IMR-90 (cell line): Measurements from ENCODE around the gene PTGS1. TPM values are rescaled to one million over a fixed set of nuclear protein-coding genes. Genes with fewer than 3 reads are reported as not detected.

ENCODE experiments used
- ATAC-seq: fragments of 200-7000 bp; cut with Tn5 transposase; 2 replicates; pipeline ENCODE4 v1.9.1; 2020; ENCODE audit warnings: low read depth, mild to moderate bottlenecking, moderate library complexity
- BruUV-seq: library from RNA; stranded (reverse); fragments of 400-500 nt; replicated peaks from 2 replicates; lab custom pipeline; 2021; lab: Mats Ljungman, UMichigan
- CTCF ChIA-PET: fragments of 300-600 bp; formaldehyde crosslinking; extraction: SDS; loops from one replicate; lab custom pipeline; 2021; ENCODE audit warnings: antibody characterized with exemption; lab: Yijun Ruan, JAX
- POLR2A ChIA-PET: fragments of 300-600 bp; sonication (Branson Sonifier 250); formaldehyde crosslinking; loops from one replicate; lab custom pipeline; 2022; ENCODE audit warnings: antibody characterized with exemption; ENCODE audit not compliant: unreplicated experiment; lab: Charles Lee
- DNase-seq: peaks from one replicate; pipeline ENCODE4 v3.0.0; 2013
- H2AFZ ChIP-seq: replicated peaks from 2 replicates; pipeline ENCODE3; 2013; ENCODE audit warnings: low read length, mild to moderate bottlenecking; ENCODE audit not compliant: poor library complexity
- H2AK5ac ChIP-seq: 2 replicates; pipeline ENCODE4 v1.6.1; 2013; ENCODE audit warnings: low read depth, low read length, inconsistent platforms
- H2AK9ac ChIP-seq: replicated peaks from 2 replicates; pipeline ENCODE3; 2013; ENCODE audit warnings: mild to moderate bottlenecking, low read depth, low read length, moderate library complexity; ENCODE audit not compliant: poor library complexity
- H2BK120ac ChIP-seq: 2 replicates; pipeline ENCODE4 v1.6.1; 2013; ENCODE audit warnings: low read depth, low read length, inconsistent platforms
- H2BK15ac ChIP-seq: 3 replicates; pipeline ENCODE4 v1.6.1; 2013; ENCODE audit warnings: low read depth, low read length, inconsistent platforms
- H2BK20ac ChIP-seq: 2 replicates; pipeline ENCODE4 v1.6.1; 2013; ENCODE audit warnings: low read depth, mild to moderate bottlenecking, inconsistent platforms, low read length, moderate library complexity
- H2BK5ac ChIP-seq: 2 replicates; pipeline ENCODE4 v1.6.1; 2013; ENCODE audit warnings: mild to moderate bottlenecking, low read depth, low read length, inconsistent platforms; ENCODE audit not compliant: poor library complexity, severe bottlenecking
- H3K14ac ChIP-seq: replicated peaks from 2 replicates; pipeline ENCODE4 v1.6.1; 2013; ENCODE audit warnings: low read depth, low read length, inconsistent platforms
- H3K18ac ChIP-seq: 2 replicates; pipeline ENCODE4 v1.6.1; 2013; ENCODE audit warnings: low read depth, low read length, control low read depth
- H3K23ac ChIP-seq: 2 replicates; pipeline ENCODE4 v1.6.1; 2013; ENCODE audit warnings: low read depth, low read length, inconsistent platforms
- H3K27ac ChIP-seq: 2 replicates; pipeline ENCODE4 v1.5.1; 2013; ENCODE audit warnings: mild to moderate bottlenecking, control low read depth, low read length; ENCODE audit not compliant: insufficient read depth
- H3K27me3 ChIP-seq: 2 replicates; pipeline ENCODE4 v1.6.1; 2013; ENCODE audit warnings: low read length; ENCODE audit not compliant: control insufficient read depth, insufficient read depth
- H3K36me3 ChIP-seq: 2 replicates; pipeline ENCODE4 v1.6.1; 2013; ENCODE audit warnings: low read length, mixed read lengths; ENCODE audit not compliant: control insufficient read depth, insufficient read depth
- H3K4ac ChIP-seq: 2 replicates; pipeline ENCODE4 v1.6.1; 2013; ENCODE audit warnings: low read depth, low read length, inconsistent platforms
- H3K4me1 ChIP-seq: 2 replicates; pipeline ENCODE4 v1.6.1; 2013; ENCODE audit warnings: low read length, mixed read lengths; ENCODE audit not compliant: control insufficient read depth, insufficient read depth
- H3K4me2 ChIP-seq: 2 replicates; pipeline ENCODE4 v1.6.1; 2013; ENCODE audit warnings: low read depth, mild to moderate bottlenecking, control low read depth, low read length, moderate library complexity
- H3K4me3 ChIP-seq: 2 replicates; pipeline ENCODE4 v1.5.1; 2013; ENCODE audit warnings: low read depth, mild to moderate bottlenecking, control low read depth, low read length, moderate library complexity; ENCODE audit not compliant: insufficient read depth
- H3K56ac ChIP-seq: 2 replicates; pipeline ENCODE4 v1.6.1; 2013; ENCODE audit warnings: low read length, inconsistent platforms; ENCODE audit not compliant: insufficient read depth; ENCODE audit errors: extremely low read depth
- H3K79me1 ChIP-seq, 2 experiments: 2 replicates each; pipeline ENCODE4 v1.6.1; 2013; ENCODE audit warnings: low read length in 2 of 2, inconsistent platforms in 1 of 2, low read depth in 1 of 2
- H3K9ac ChIP-seq: 2 replicates; pipeline ENCODE4 v1.6.1; 2013; ENCODE audit warnings: low read depth, low read length, control low read depth
- H3K9me1 ChIP-seq: 2 replicates; pipeline ENCODE4 v1.6.1; 2013; ENCODE audit warnings: low read length, inconsistent platforms; ENCODE audit not compliant: insufficient read depth
- H3K9me3 ChIP-seq: 2 replicates; pipeline ENCODE4 v1.6.1; 2013; ENCODE audit warnings: low read length; ENCODE audit not compliant: control insufficient read depth, insufficient read depth
- H4K20me1 ChIP-seq: 2 replicates; pipeline ENCODE4 v1.6.1; 2013; ENCODE audit warnings: low read length, inconsistent platforms; ENCODE audit not compliant: insufficient read depth
- H4K5ac ChIP-seq: 2 replicates; pipeline ENCODE4 v1.6.1; 2013; ENCODE audit warnings: mild to moderate bottlenecking, low read depth, low read length, control low read depth
- H4K8ac ChIP-seq, 2 experiments: 2 replicates each; pipeline ENCODE4 v1.6.1; 2013; ENCODE audit warnings: low read depth in 2 of 2, low read length in 2 of 2, control low read depth in 1 of 2, inconsistent platforms in 1 of 2
- H4K91ac ChIP-seq: 2 replicates; pipeline ENCODE4 v1.6.1; 2013; ENCODE audit warnings: low read depth, low read length, inconsistent platforms; ENCODE audit not compliant: insufficient read depth
- BHLHE40 ChIP-seq: fragments of 150-350 bp; IDR thresholded peaks from 2 replicates; pipeline ENCODE4 v1.6.1; 2016; ENCODE audit warnings: mild to moderate bottlenecking, low read depth, low read length
- CEBPB ChIP-seq: IDR thresholded peaks from 2 replicates; pipeline ENCODE4 v1.6.1; 2012; ENCODE audit warnings: low read depth, low read length, improper control_type of control experiment
- CHD1 ChIP-seq: IDR thresholded peaks from 2 replicates; pipeline ENCODE4 v1.6.1; 2012; ENCODE audit warnings: low read depth, low read length, improper control_type of control experiment
- CTCF ChIP-seq: conservative IDR thresholded peaks from 2 replicates; pipeline ENCODE4 v1.5.1; 2012; ENCODE audit warnings: mild to moderate bottlenecking, low read depth, low read length, improper control_type of control experiment
- FOS ChIP-seq: fragments of 150-350 bp; IDR thresholded peaks from 2 replicates; pipeline ENCODE4 v1.6.1; 2016; ENCODE audit warnings: low read depth, low read length
- MAFK ChIP-seq: IDR thresholded peaks from 2 replicates; pipeline ENCODE4 v1.6.1; 2012; ENCODE audit warnings: low read depth, low read length, improper control_type of control experiment
- MAZ ChIP-seq: IDR thresholded peaks from 2 replicates; pipeline ENCODE4 v1.6.1; 2012; ENCODE audit warnings: low read depth, mild to moderate bottlenecking, low read length, improper control_type of control experiment, moderate library complexity, borderline replicate concordance
- NFE2L2 ChIP-seq: fragments of 150-350 bp; IDR thresholded peaks from 2 replicates; pipeline ENCODE4 v1.6.1; 2016; ENCODE audit warnings: low read depth, mild to moderate bottlenecking, low read length
- POLR2A ChIP-seq: IDR thresholded peaks from 2 replicates; pipeline ENCODE4 v1.6.1; 2012; ENCODE audit warnings: mild to moderate bottlenecking, low read depth, low read length
- RAD21 ChIP-seq: IDR thresholded peaks from 2 replicates; pipeline ENCODE4 v1.6.1; 2012; ENCODE audit warnings: low read length, improper control_type of control experiment
- RCOR1 ChIP-seq: IDR thresholded peaks from 2 replicates; pipeline ENCODE4 v1.6.1; 2012; ENCODE audit warnings: mild to moderate bottlenecking, low read length, improper control_type of control experiment; ENCODE audit not compliant: insufficient replicate concordance
- RFX5 ChIP-seq: IDR thresholded peaks from 2 replicates; pipeline ENCODE4 v1.8.0; 2012; ENCODE audit warnings: low read depth, mild to moderate bottlenecking, low read length, moderate library complexity
- SMC3 ChIP-seq: fragments of 150-350 bp; IDR thresholded peaks from 2 replicates; pipeline ENCODE4 v1.6.1; 2016; ENCODE audit warnings: low read depth, mild to moderate bottlenecking, antibody characterized with exemption, low read length, moderate library complexity
- WGBS, 2 experiments: methylation state at CpG; one replicate each; pipeline versions ENCODE4 v1.1.5 to v1.1.7; 2013; ENCODE audit warnings: missing lambda C conversion rate in 2 of 2; ENCODE audit not compliant: insufficient read length in 1 of 2; ENCODE audit errors: extremely low coverage in 2 of 2; 5-methylcytosine and 5-hydroxymethylcytosine counted together
- dilution Hi-C: fragments of 300-500 bp; cut with HindIII; formaldehyde crosslinking; loops from one replicate; pipeline ENCODE4 v1.14.3; 2018; ENCODE audit warnings: low sequenced_read_pairs; ENCODE audit not compliant: unreplicated experiment
- in situ Hi-C: fragments of 300-500 bp; cut with MboI; formaldehyde crosslinking; loops from 3 replicates; pipeline ENCODE4 v1.14.3; 2019; ENCODE audit warnings: low sequenced_read_pairs, inconsistent platforms, mixed read lengths
- intact Hi-C: fragments of 100-400 bp; cut with micrococcal nuclease; formaldehyde crosslinking; loops from 2 replicates; pipeline ENCODE4 v1.10.0; 2022
- polyA plus RNA-seq, 3 experiments: library from polyadenylated mRNA; depleted of rRNA; stranded (reverse); fragments of >200 nt; gene quantifications; 2 replicates each; pipeline ENCODE4 v1.2.3, GENCODE V29; 2012; ENCODE audit warnings: low replicate concordance in 1 of 3
- total RNA-seq: library from RNA; depleted of rRNA; stranded (reverse); fragments of >200 nt; gene quantifications from 2 replicates; pipeline ENCODE4 v1.2.3, GENCODE V29; 2012
- TF ChIP-seq, protein P1 (sequence below): fragments of 150-350 bp; IDR thresholded peaks from 2 replicates; pipeline ENCODE4 v1.6.1; 2016; ENCODE audit warnings: low read depth, mild to moderate bottlenecking, low read length, moderate library complexity, borderline replicate concordance

PTGS1 gene
- total and polyA plus RNA-seq, 2 of the 4 experiments (the other 2 are of a cell fraction), result 24.7 to 38.3 TPM

GRCh38 chr9:122426723-122427122 lies 55.9 kb downstream of the PTGS1 start:
- Histone ChIP-seq H3K4me1 (no peaks in the 10 kb centered on the region), H2BK15ac (no peak overlapping the region), H3K36me3 (no peaks in the 10 kb centered on the region), H4K8ac (no peak overlapping the region), H4K5ac (no peak overlapping the region), H2AFZ (no peak overlapping the region), H2AK5ac (no peak overlapping the region), H3K18ac (no peak overlapping the region), H3K27me3 (no peaks in the 10 kb centered on the region), H3K4me2 (no peak overlapping the region), H2BK5ac (no peak overlapping the region), H3K9me1 (no peaks in the 10 kb centered on the region), H3K56ac (no peak overlapping the region), H3K9me3 (peaks cover 2% of the 10 kb centered on the region; the same call in 1 of the 2 replicates), H2BK20ac (no peak overlapping the region), H3K4ac (no peak overlapping the region), H2BK120ac (no peak overlapping the region), H3K23ac (no peak overlapping the region), H4K91ac (no peak overlapping the region), H3K4me3 (no peak overlapping the region), H4K20me1 (no peaks in the 10 kb centered on the region), H3K27ac (no peak overlapping the region), H2AK9ac (no peak overlapping the region), H3K14ac (no peak overlapping the region), H3K79me1 (no peaks in the 10 kb centered on the region), H3K9ac (no peak overlapping the region)
- TF ChIP-seq CEBPB (no peak), SMC3 (no peak), RAD21 (no peak), NFE2L2 (no peak), BHLHE40 (no peak), POLR2A (no peak), CHD1 (no peak), MAZ (no peak), MAFK (no peak), RCOR1 (no peak), CTCF (no peak), FOS (no peak), RFX5 (no peak)
- TF ChIP-seq, protein P1, sequence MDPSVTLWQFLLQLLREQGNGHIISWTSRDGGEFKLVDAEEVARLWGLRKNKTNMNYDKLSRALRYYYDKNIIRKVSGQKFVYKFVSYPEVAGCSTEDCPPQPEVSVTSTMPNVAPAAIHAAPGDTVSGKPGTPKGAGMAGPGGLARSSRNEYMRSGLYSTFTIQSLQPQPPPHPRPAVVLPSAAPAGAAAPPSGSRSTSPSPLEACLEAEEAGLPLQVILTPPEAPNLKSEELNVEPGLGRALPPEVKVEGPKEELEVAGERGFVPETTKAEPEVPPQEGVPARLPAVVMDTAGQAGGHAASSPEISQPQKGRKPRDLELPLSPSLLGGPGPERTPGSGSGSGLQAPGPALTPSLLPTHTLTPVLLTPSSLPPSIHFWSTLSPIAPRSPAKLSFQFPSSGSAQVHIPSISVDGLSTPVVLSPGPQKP, result no peak
- no peak for ATAC-seq
- BruUV-seq, result no TSS peak
- dilution Hi-C loops (no loop called here), intact Hi-C loops (no loop called here), in situ Hi-C loops (no loop called here)
- CTCF ChIA-PET, result no interaction called here
- POLR2A ChIA-PET, result no interaction called here
- WGBS, 2 experiments, result 60% methylated on average over 1 of the region's 3 CpGs; no CpG with 5 or more reads in 1 of the 2 experiments
- no peak for DNase-seq
